Measurements from ENCODE around the gene SEPTIN1. TPM values are rescaled to one million over a fixed set of nuclear protein-coding genes. Genes with fewer than 3 reads are reported as not detected.

Gene SEPTIN1
- total and polyA plus RNA-seq, 5 experiments from 2014 or later = 178 to 249 (median 222) TPM

DNA sequence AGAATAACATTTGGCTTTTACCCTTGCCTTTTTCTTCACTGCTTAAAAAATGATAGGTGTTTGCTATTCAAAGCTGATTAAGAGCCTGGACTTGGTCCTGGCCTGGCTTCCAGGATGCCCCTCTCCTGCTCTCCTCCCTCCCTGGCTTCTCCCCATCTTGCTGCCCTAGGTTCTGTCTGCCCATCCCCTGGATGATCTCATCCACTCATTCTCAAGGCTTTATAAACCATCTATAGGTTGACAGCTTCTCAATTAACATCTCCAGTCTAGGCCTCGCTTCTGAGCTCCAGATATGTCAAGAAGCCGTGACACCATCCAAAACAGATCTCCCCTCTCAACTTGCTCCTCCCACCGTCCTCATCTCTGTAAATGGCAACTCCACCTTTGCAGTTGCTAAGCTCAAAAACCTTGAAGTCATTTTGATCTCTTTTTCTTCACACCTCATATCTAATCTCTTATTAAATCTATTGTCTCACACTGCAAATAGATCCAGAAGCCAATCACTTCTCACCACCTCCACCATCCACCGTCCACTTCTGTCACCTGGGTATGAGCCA, 33.8 kb upstream of the SEPTIN1 start:
- no peak for ATAC-seq
- peaks cover 0 to 29% (median 4%) of the 10 kb centered on the region in 3 donors for H3K36me3 Mint-ChIP-seq
- H3K4me1 Mint-ChIP-seq = peaks cover 11 to 20% (median 15%) of the 10 kb centered on the region in 4 donors
- peak overlapping the region in 8 of 10 donors; percentile 2 to 62 (median 9) for H3K4me3 Mint-ChIP-seq
- DNase-seq = no peak
- POLR2A ChIA-PET = interaction anchor here (0.8 to 5.0 kb wide), 7 partner anchors 9 to 350 kb away, joined by 3 to 75 read pairs (median 3); partner anchors contain the start of genes ALDOA, CORO1A, DCTPP1 and ZNF771
- no peaks in the 10 kb centered on the region for H3K27me3 Mint-ChIP-seq
- no peaks in the 10 kb centered on the region for H3K9me3 Mint-ChIP-seq
- peak overlapping the region in 7 of 10 donors; percentile 14 to 81 (median 51) for H3K27ac Mint-ChIP-seq

GRCh38 chr16:30414159-30414558, 31.8 kb upstream of the SEPTIN1 start:
- POLR2A ChIA-PET = interaction anchor here (1.1 to 1.6 kb wide), 2 partner anchors 31 to 349 kb away, joined by 3 to 4 read pairs; partner anchors contain the start of gene ALDOA
- peaks cover 0 to 22% (median 0%) of the 10 kb centered on the region in 3 donors for H3K36me3 Mint-ChIP-seq
- H3K4me1 Mint-ChIP-seq = peaks cover 15 to 28% (median 23%) of the 10 kb centered on the region in 4 donors
- no peak overlapping the region for H3K27ac Mint-ChIP-seq
- H3K27me3 Mint-ChIP-seq = no peaks in the 10 kb centered on the region
- no peak overlapping the region for H3K4me3 Mint-ChIP-seq
- no peaks in the 10 kb centered on the region for H3K9me3 Mint-ChIP-seq
- ATAC-seq (no peak), DNase-seq (no peak)

DNA sequence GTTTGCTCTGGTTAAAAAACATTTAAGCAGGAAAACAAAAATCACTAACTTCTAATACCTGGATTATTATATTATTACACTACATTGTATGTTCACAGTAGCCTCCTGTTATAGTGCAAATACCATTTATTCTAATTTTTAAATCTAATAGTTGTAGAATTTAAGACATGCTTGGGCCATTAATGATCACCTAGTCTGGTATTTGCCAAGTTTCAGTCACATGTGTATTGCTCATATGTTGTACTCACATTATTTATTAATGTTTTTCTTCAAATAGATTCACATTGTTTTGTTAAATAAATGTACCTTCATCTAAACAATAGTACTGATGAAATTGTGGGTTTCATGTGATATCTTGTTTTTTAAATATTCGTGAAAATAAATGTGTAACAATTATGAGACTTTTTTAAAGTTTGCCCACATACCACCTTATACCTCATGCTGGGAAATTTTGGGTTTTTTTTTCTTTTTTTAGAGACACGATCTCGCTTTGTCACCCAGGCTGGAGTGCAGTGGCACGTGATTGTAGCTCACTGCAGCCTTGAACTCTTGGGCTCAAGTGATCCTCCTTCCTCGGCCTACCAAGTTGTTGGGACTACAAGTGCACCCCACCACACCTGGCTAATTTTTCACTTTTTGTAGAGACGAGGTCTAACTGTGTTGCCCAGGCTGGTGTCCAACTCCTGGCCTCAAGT, 30.9 kb upstream of the SEPTIN1 start:
- H3K4me1 Mint-ChIP-seq = peaks cover 20 to 34% (median 28%) of the 10 kb centered on the region in 4 donors
- no peak for DNase-seq
- H3K4me3 Mint-ChIP-seq = no peak overlapping the region
- no peaks in the 10 kb centered on the region for H3K27me3 Mint-ChIP-seq
- ATAC-seq = no peak
- H3K27ac Mint-ChIP-seq = peak overlapping the region in 1 of 10 donors; percentile 11
- POLR2A ChIA-PET = interaction anchor here (0.7 to 7.1 kb wide), 3 partner anchors 30 to 307 kb away, joined by 3 to 166 read pairs (median 3); partner anchors contain the start of gene SEPTIN1
- peaks cover 0 to 22% (median 0%) of the 10 kb centered on the region in 3 donors for H3K36me3 Mint-ChIP-seq
- H3K9me3 Mint-ChIP-seq = no peaks in the 10 kb centered on the region

DNA sequence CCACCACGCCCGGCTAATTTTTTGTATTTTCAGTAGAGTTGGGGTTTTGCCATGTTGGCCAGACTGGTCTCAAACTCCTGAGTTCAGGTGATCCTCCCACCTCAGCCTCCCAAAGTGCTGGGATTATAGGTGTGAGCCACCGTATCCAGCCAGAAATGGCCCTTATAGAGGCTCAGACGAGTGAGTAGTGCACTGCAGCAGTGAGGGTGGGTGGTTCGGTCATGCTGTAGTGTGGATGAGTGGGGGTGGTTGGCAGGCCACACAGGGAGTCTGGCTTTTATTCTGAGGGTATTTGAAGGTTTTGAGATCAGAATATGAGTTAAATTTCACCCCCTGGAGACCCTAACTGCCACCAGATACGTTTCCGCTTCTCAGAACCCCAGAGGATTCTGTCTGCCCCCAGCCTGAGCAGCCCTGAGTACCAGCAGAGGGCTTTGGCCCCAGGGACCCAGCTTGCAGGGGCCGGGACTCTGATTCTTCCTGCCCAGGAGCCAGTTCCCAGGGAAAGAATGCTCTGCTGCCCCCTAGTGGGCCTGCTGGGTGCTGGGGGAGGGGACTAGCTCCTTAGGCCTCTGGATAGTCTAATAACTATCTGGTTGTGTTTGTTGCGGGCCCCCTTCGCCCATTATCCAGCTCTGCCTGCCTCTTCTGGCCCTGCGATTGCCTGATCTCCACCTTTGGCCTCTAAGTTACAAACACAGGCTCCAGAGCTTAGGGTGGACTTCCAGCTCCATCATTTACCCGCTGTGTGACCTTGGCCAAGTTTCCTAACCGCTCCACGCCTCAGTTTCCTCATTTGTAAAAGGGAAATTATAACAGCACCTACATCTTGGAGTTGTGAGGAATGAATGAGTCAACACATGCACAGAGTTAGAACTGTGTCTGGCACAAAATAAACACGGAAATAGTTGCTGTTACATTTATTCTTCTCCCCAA, 27.0 kb upstream of the SEPTIN1 start:
- Mint-ChIP-seq H3K27ac (peak overlapping the region in 9 of 10 donors; percentile 27 to 80 (median 62)), H3K4me1 (peaks cover 18 to 36% (median 30%) of the 10 kb centered on the region in 4 donors), H3K36me3 (peaks cover 0 to 20% (median 0%) of the 10 kb centered on the region in 3 donors), H3K4me3 (peak overlapping the region; percentile 33 to 90 (median 57)), H3K27me3 (no peaks in the 10 kb centered on the region), H3K9me3 (no peaks in the 10 kb centered on the region)
- POLR2A ChIA-PET = interaction anchor here (0.6 to 7.1 kb wide), 16 partner anchors 8 to 1259 kb away, joined by 3 to 166 read pairs (median 4); partner anchors contain the start of genes ALDOA, CD2BP2, MYL11 and SEPTIN1
- peak; percentile 81 to 95 (median 92) for DNase-seq
- peak; percentile 53 to 71 for ATAC-seq

- H3K4me3 Mint-ChIP-seq = peak overlapping the region; percentile 67 to 97 (median 76)
- H3K9me3 Mint-ChIP-seq = no peaks in the 10 kb centered on the region
- POLR2A ChIA-PET = interaction anchor here (0.6 to 7.1 kb wide), 24 partner anchors 9 to 342 kb away, joined by 3 to 166 read pairs (median 4); partner anchors contain the start of genes ALDOA, CD2BP2, CORO1A and DCTPP1
These were observed 25.6 kb upstream of the SEPTIN1 start for GRCh38 chr16:30407804-30408534.

GRCh38 chr16:30407102-30407803, 24.9 kb upstream of the SEPTIN1 start, which contains the start of gene ZNF771:
ZNF771 (plus strand) TSS chr16:30407606; CDS start chr16:30408054, 448 bp downstream.
- Mint-ChIP-seq H3K36me3 (peaks cover 0 to 11% (median 0%) of the 10 kb centered on the region in 3 donors), H3K27ac (peak within 1 kb of the TSS; percentile 82 to 96 (median 95)), H3K4me3 (peak within 1 kb of the TSS; percentile 88 to 100 (median 97)), H3K4me1 (peaks cover 18 to 36% (median 29%) of the 10 kb centered on the region in 4 donors), H3K9me3 (no peaks in the 10 kb centered on the region), H3K27me3 (peaks cover 0 to 3% (median 0%) of the 10 kb centered on the region in 5 donors)
- ATAC-seq (peak; percentile 81 to 87), DNase-seq (peak; percentile 65 to 92 (median 80))
- POLR2A ChIA-PET = interaction anchor here (0.6 to 7.1 kb wide), 27 partner anchors 8 to 342 kb away, joined by 3 to 166 read pairs (median 4); partner anchors contain the start of genes ALDOA, CORO1A, DCTPP1 and ITGAL

More at GRCh38 chr16:30407804-30408534, 25.6 kb upstream of the SEPTIN1 start:
- DNase-seq = no peak
- Mint-ChIP-seq H3K27me3 (peaks cover 0 to 3% (median 0%) of the 10 kb centered on the region in 5 donors), H3K4me1 (peaks cover 18 to 36% (median 30%) of the 10 kb centered on the region in 4 donors), H3K27ac (peak overlapping the region in 8 of 10 donors; percentile 39 to 90 (median 64)), H3K36me3 (peaks cover 0 to 14% (median 0%) of the 10 kb centered on the region in 3 donors)
- no peak for ATAC-seq

DNA sequence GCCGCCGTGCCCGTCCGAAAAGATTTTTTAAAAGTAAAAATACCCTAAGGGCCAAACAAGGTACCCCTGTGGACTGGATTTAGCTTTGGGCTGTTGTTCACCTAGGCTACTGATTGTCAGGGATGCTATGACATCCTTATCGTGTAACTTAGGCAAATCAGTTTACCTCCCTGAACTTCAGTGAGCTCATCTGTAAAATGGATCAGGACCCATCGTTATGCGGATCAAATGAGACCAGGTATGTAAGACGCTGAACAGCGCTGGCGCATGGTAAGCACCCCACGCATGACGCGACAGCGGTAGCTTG, 24.4 kb upstream of the SEPTIN1 start:
- Mint-ChIP-seq H3K4me3 (peak overlapping the region; percentile 88 to 100 (median 97)), H3K27ac (peak overlapping the region; percentile 82 to 96 (median 95)), H3K27me3 (peaks cover 0 to 3% (median 0%) of the 10 kb centered on the region in 5 donors), H3K9me3 (no peaks in the 10 kb centered on the region), H3K36me3 (peaks cover 0 to 6% (median 0%) of the 10 kb centered on the region in 3 donors), H3K4me1 (peaks cover 15 to 31% (median 27%) of the 10 kb centered on the region in 4 donors)
- POLR2A ChIA-PET = interaction anchor here (0.6 to 7.1 kb wide), 24 partner anchors 8 to 341 kb away, joined by 3 to 166 read pairs (median 4); partner anchors contain the start of genes ALDOA, CORO1A, DCTPP1 and ITGAL
- peak; percentile 43 to 56 for ATAC-seq
- no peak for DNase-seq

DNA sequence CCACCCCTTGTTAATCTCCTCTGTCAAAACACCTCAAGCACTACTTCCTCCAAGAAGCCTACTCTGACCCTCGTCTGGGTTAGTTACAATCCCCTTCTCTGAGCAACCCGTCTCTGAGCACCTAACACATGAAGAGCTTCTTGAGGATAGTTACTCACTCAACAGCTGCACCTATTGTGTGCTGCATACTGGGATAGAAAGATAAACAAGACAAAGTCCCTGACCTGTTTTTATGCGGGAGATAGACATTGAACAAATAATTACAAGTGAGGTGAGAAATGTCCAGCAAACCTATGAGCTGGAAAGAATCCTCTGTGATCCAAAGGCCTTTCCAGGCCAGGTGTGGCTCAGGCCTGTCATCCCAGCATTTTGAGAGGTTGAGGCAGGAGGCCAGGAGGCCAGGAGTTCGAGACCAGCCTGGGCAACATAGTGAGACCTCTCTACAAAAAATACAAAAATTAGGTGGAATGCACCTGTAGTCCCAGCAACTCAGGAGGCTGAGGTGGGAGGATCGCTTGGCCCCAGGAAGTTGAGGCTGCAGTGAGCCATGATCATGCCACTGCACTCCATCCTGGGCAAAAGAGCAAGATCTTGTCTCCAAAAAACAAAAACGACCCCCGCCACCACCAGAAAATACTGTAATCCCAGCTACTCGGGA, 19.5 kb upstream of the SEPTIN1 start:
- H3K9me3 Mint-ChIP-seq = no peaks in the 10 kb centered on the region
- peak overlapping the region; percentile 61 to 96 (median 82) for H3K4me3 Mint-ChIP-seq
- peaks cover 0 to 13% (median 0%) of the 10 kb centered on the region in 3 donors for H3K36me3 Mint-ChIP-seq
- H3K27ac Mint-ChIP-seq = peak overlapping the region in 2 of 10 donors; percentile 74 to 75
- DNase-seq (no peak), ATAC-seq (no peak)
- POLR2A ChIA-PET = interaction anchor here (0.5 to 1.9 kb wide), 6 partner anchors 10 to 758 kb away, joined by 3 to 5 read pairs (median 4); partner anchors contain the start of genes CD2BP2 and TBX6
- H3K27me3 Mint-ChIP-seq = peaks cover 0 to 3% (median 0%) of the 10 kb centered on the region in 5 donors
- peaks cover 13 to 44% (median 41%) of the 10 kb centered on the region in 4 donors for H3K4me1 Mint-ChIP-seq

- Mint-ChIP-seq H3K27ac (peak overlapping the region; percentile 74 to 93 (median 89)), H3K27me3 (peaks cover 0 to 3% (median 0%) of the 10 kb centered on the region in 5 donors), H3K9me3 (no peaks in the 10 kb centered on the region), H3K4me1 (peaks cover 20 to 56% (median 52%) of the 10 kb centered on the region in 4 donors), H3K36me3 (peaks cover 0 to 13% (median 0%) of the 10 kb centered on the region in 3 donors), H3K4me3 (peak overlapping the region; percentile 83 to 96 (median 90))
- POLR2A ChIA-PET = interaction anchor here (0.6 to 2.4 kb wide), 9 partner anchors 8 to 135 kb away, joined by 3 to 12 read pairs (median 4); partner anchors contain the start of genes CD2BP2, SEPTIN1 and ZNF771
- no peak for DNase-seq
- no peak for ATAC-seq
These were observed 17.2 kb upstream of the SEPTIN1 start for GRCh38 chr16:30399435-30400186.
